ENCODE data around the gene POLR3K. TPM values are rescaled to one million over a fixed set of nuclear protein-coding genes. Genes with fewer than 3 reads are reported as not detected.
"Not testable (repeated sequence)": the region's sequence is repeated elsewhere in the genome, so short reads cannot be mapped to it uniquely, and the experiment has no call there.

POLR3K gene
- total RNA-seq, 1 donor from 2014 or later = 26.5 TPM

GRCh38 chr16:35011-35677, 18.3 kb downstream of the POLR3K start:
- H3K36me3 Mint-ChIP-seq (ENCODE audit: low read depth) = no peaks in the 10 kb centered on the region
- CTCF ChIA-PET = no interaction called here
- POLR2A ChIA-PET = interaction anchor here (2.3 kb wide), 1 partner anchor 18 kb away, joined by 23 read pairs; the partner anchor contains the start of genes POLR3K and SNRNP25
- peak overlapping the region; percentile 95 for H3K27ac Mint-ChIP-seq
- peak overlapping the region; percentile 68 for H3K4me3 Mint-ChIP-seq
- H3K4me1 Mint-ChIP-seq = peaks cover 77% of the 10 kb centered on the region
- H3K27me3 Mint-ChIP-seq = no peaks in the 10 kb centered on the region
- intact Hi-C loops (cut with micrococcal nuclease) = no loop called here
- peak; percentile 42 for DNase-seq
- TF ChIP-seq CTCF (IDR thresholded peaks at IDR 0.05) = no peak
- H3K9me3 Mint-ChIP-seq = no peaks in the 10 kb centered on the region
- ATAC-seq (ENCODE audit: low read depth) = peak; percentile 67

- intact Hi-C loops (cut with micrococcal nuclease) = no loop called here
- DNase-seq (no peak), ATAC-seq (ENCODE audit: low read depth) (peak; percentile 4)
- CTCF ChIA-PET = no interaction called here
- Mint-ChIP-seq H3K27ac (peak overlapping the region; percentile 95), H3K27me3 (no peaks in the 10 kb centered on the region), H3K4me3 (peak overlapping the region; percentile 68), H3K36me3 (ENCODE audit: low read depth) (no peaks in the 10 kb centered on the region), H3K4me1 (peaks cover 72% of the 10 kb centered on the region), H3K9me3 (no peaks in the 10 kb centered on the region)
- no peak for TF ChIP-seq CTCF (IDR thresholded peaks at IDR 0.05)
- POLR2A ChIA-PET = interaction anchor here (0.5 to 2.3 kb wide), 2 partner anchors 10 to 19 kb away, joined by 3 to 23 read pairs; partner anchors contain the start of genes POLR3K and SNRNP25
Measured at GRCh38 chr16:34648-34987, 18.8 kb downstream of the POLR3K start.

GRCh38 chr16:33877-34647, 19.3 kb downstream of the POLR3K start:
- intact Hi-C loops (cut with micrococcal nuclease) = no loop called here
- peaks cover 66% of the 10 kb centered on the region for H3K4me1 Mint-ChIP-seq
- no peaks in the 10 kb centered on the region for H3K27me3 Mint-ChIP-seq
- peak overlapping the region; percentile 95 for H3K27ac Mint-ChIP-seq
- ChIA-PET POLR2A (interaction anchor here (0.5 to 2.3 kb wide), 3 partner anchors 9 to 23 kb away, joined by 3 to 23 read pairs (median 7); partner anchors contain the start of genes POLR3K and SNRNP25), CTCF (no interaction called here)
- peak overlapping the region; percentile 68 for H3K4me3 Mint-ChIP-seq
- no peak for DNase-seq
- no peaks in the 10 kb centered on the region for H3K9me3 Mint-ChIP-seq
- ATAC-seq (ENCODE audit: low read depth) = no peak
- H3K36me3 Mint-ChIP-seq (ENCODE audit: low read depth) = no peaks in the 10 kb centered on the region
- TF ChIP-seq CTCF (IDR thresholded peaks at IDR 0.05) = no peak

- peak overlapping the region; percentile 68 for H3K4me3 Mint-ChIP-seq
- H3K36me3 Mint-ChIP-seq (ENCODE audit: low read depth); ATAC-seq (ENCODE audit: low read depth); intact Hi-C loops (cut with micrococcal nuclease); DNase-seq; H3K27me3 Mint-ChIP-seq; CTCF ChIA-PET; H3K9me3 Mint-ChIP-seq: not testable (repeated sequence)
- peak overlapping the region; percentile 61 for H3K27ac Mint-ChIP-seq
- POLR2A ChIA-PET = interaction anchor here (0.6 to 2.3 kb wide), 2 partner anchors 20 to 24 kb away, joined by 7 to 23 read pairs; partner anchors contain the start of genes POLR3K and SNRNP25
- peaks cover 59% of the 10 kb centered on the region for H3K4me1 Mint-ChIP-seq
Measured at GRCh38 chr16:33154-33876, 20.1 kb downstream of the POLR3K start.

- Mint-ChIP-seq H3K27ac (peak overlapping the region; percentile 50), H3K4me1 (peaks cover 32% of the 10 kb centered on the region)
- H3K27me3 Mint-ChIP-seq; ATAC-seq (ENCODE audit: low read depth); intact Hi-C loops (cut with micrococcal nuclease); CTCF ChIA-PET; POLR2A ChIA-PET; DNase-seq; H3K4me3 Mint-ChIP-seq; H3K9me3 Mint-ChIP-seq; H3K36me3 Mint-ChIP-seq (ENCODE audit: low read depth): not testable (repeated sequence)
Measured at GRCh38 chr16:30627-31026, 22.8 kb downstream of the POLR3K start.

- CTCF ChIA-PET; H3K36me3 Mint-ChIP-seq (ENCODE audit: low read depth); POLR2A ChIA-PET; intact Hi-C loops (cut with micrococcal nuclease); H3K4me3 Mint-ChIP-seq; H3K4me1 Mint-ChIP-seq; H3K27ac Mint-ChIP-seq; DNase-seq; H3K27me3 Mint-ChIP-seq; H3K9me3 Mint-ChIP-seq: not testable (repeated sequence)
- ATAC-seq (ENCODE audit: low read depth) = peak; percentile 72
Measured at GRCh38 chr16:25926-26348, 27.5 kb downstream of the POLR3K start.

- H3K27me3 Mint-ChIP-seq; H3K4me3 Mint-ChIP-seq; H3K4me1 Mint-ChIP-seq; H3K36me3 Mint-ChIP-seq (ENCODE audit: low read depth); POLR2A ChIA-PET; intact Hi-C loops (cut with micrococcal nuclease); ATAC-seq (ENCODE audit: low read depth); H3K9me3 Mint-ChIP-seq; DNase-seq; H3K27ac Mint-ChIP-seq; CTCF ChIA-PET: not testable (repeated sequence)
Measured at GRCh38 chr16:24151-24550, 29.3 kb downstream of the POLR3K start.

GRCh38 chr16:20886-21285, 32.5 kb downstream of the POLR3K start:
- H3K4me3 Mint-ChIP-seq; H3K36me3 Mint-ChIP-seq (ENCODE audit: low read depth); ATAC-seq (ENCODE audit: low read depth); POLR2A ChIA-PET; H3K27me3 Mint-ChIP-seq; intact Hi-C loops (cut with micrococcal nuclease); DNase-seq; H3K27ac Mint-ChIP-seq; H3K9me3 Mint-ChIP-seq; H3K4me1 Mint-ChIP-seq; CTCF ChIA-PET: not testable (repeated sequence)
